ENCODE data around the gene SPEG. TPM values are rescaled to one million over a fixed set of nuclear protein-coding genes. Genes with fewer than 3 reads are reported as not detected.

SPEG gene
- total and polyA plus RNA-seq, 2 experiments from 2014 or later = 12.6 to 32.4 TPM

GRCh38 chr2:219498280-219499057 lies 63.8 kb downstream of the SPEG start, which contains the start of gene GMPPA:
TSS of gene GMPPA (plus strand) at chr2:219498891. CDS start at chr2:219499976, 1,085 bp downstream.
- Mint-ChIP-seq H3K9me3 (no peaks in the 10 kb centered on the region), H3K27ac (peak within 1 kb of the TSS; percentile 38; the same call in 1 of the 2 replicates), H3K4me3 (peak within 1 kb of the TSS; percentile 84), H3K27me3 (ENCODE audit: insufficient read depth, low read depth, poor library complexity) (peaks cover 46% of the 10 kb centered on the region), H3K36me3 (ENCODE audit: low read depth) (peaks cover 1% of the 10 kb centered on the region; the same call in 2 of the 3 replicates), H3K4me1 (peaks cover 51% of the 10 kb centered on the region)
- TF ChIP-seq NANOG (IDR thresholded peaks at IDR 0.05; ENCODE audit: borderline replicate concordance) = no peak
- TF ChIP-seq ETS1 (IDR thresholded peaks at IDR 0.05) = peak; percentile 86
- peak; percentile 5 for TF ChIP-seq REST (IDR thresholded peaks at IDR 0.05; ENCODE audit: unreplicated experiment)
- TF ChIP-seq CREB1 (CRISPR knock-in tag; IDR thresholded peaks at IDR 0.05; ENCODE audit: low read depth) = peak; percentile 64
- TF ChIP-seq ZNF331 (CRISPR knock-in tag; IDR thresholded peaks at IDR 0.05; ENCODE audit: low read depth) = no peak
- TF ChIP-seq POLR2AphosphoS5 (IDR thresholded peaks at IDR 0.05; ENCODE audit: low read depth) = peak; percentile 73
- no peak for TF ChIP-seq JUNB (IDR thresholded peaks at IDR 0.05; ENCODE audit: unreplicated experiment)
- peak within 1 kb of the TSS; percentile 98 for H3K4me2 ChIP-seq
- ATAC-seq (peak; percentile 69), DNase-seq (ENCODE audit: low spot score) (peak; percentile 99)
- H3K4me1 ChIP-seq (ENCODE audit: insufficient read depth) = peaks cover 47% of the 10 kb centered on the region
- H2AFZ ChIP-seq = peak within 1 kb of the TSS; percentile 92
- H4K20me1 ChIP-seq (replicated peaks; ENCODE audit: insufficient read depth) = no peaks in the 10 kb centered on the region
- peaks cover 17% of the 10 kb centered on the region for H3F3A ChIP-seq (replicated peaks; ENCODE audit: low read depth)
- no peak within 1 kb of the TSS for H3K27ac ChIP-seq (ENCODE audit: low read depth)
- H3K27me3 ChIP-seq (ENCODE audit: insufficient read depth) = peaks cover 45% of the 10 kb centered on the region
- no peaks in the 10 kb centered on the region for H3K79me2 ChIP-seq (replicated peaks; ENCODE audit: insufficient read depth)
- no peaks in the 10 kb centered on the region for H3K36me3 ChIP-seq (ENCODE audit: insufficient read depth)
- H3K9me2 ChIP-seq (ENCODE audit: insufficient read depth) = no peaks in the 10 kb centered on the region
- H3K4me3 ChIP-seq = peak within 1 kb of the TSS; percentile 58

GRCh38 chr2:219499058-219499307 lies 64.3 kb downstream of the SPEG start:
- H3K9me2 ChIP-seq (ENCODE audit: insufficient read depth) = no peaks in the 10 kb centered on the region
- H3K4me1 ChIP-seq (ENCODE audit: insufficient read depth) = peaks cover 47% of the 10 kb centered on the region
- H3F3A ChIP-seq (replicated peaks; ENCODE audit: low read depth) = peaks cover 17% of the 10 kb centered on the region
- H3K4me1 Mint-ChIP-seq = peaks cover 54% of the 10 kb centered on the region
- no peaks in the 10 kb centered on the region for H4K20me1 ChIP-seq (replicated peaks; ENCODE audit: insufficient read depth)
- peak overlapping the region; percentile 38; the same call in 1 of the 2 replicates for H3K27ac Mint-ChIP-seq
- ATAC-seq = no peak
- peaks cover 46% of the 10 kb centered on the region for H3K27me3 Mint-ChIP-seq (ENCODE audit: insufficient read depth, low read depth, poor library complexity)
- peaks cover 40% of the 10 kb centered on the region for H3K27me3 ChIP-seq (ENCODE audit: insufficient read depth)
- DNase-seq (ENCODE audit: low spot score) = no peak
- H3K4me3 ChIP-seq = peak overlapping the region; percentile 58
- no peak overlapping the region for H2AFZ ChIP-seq
- H3K79me2 ChIP-seq (replicated peaks; ENCODE audit: insufficient read depth) = no peaks in the 10 kb centered on the region
- no peak overlapping the region for H3K27ac ChIP-seq (ENCODE audit: low read depth)
- H3K4me3 Mint-ChIP-seq = peak overlapping the region; percentile 84
- H3K9me3 Mint-ChIP-seq = no peaks in the 10 kb centered on the region
- H3K36me3 ChIP-seq (ENCODE audit: insufficient read depth) = no peaks in the 10 kb centered on the region
- H3K36me3 Mint-ChIP-seq (ENCODE audit: low read depth) = peaks cover 4% of the 10 kb centered on the region; the same call in 2 of the 3 replicates
- H3K4me2 ChIP-seq = peak overlapping the region; percentile 79
- TF ChIP-seq ZNF462 (CRISPR knock-in tag; IDR thresholded peaks at IDR 0.05) (no peak), CREB1 (CRISPR knock-in tag; IDR thresholded peaks at IDR 0.05; ENCODE audit: low read depth) (no peak), JUNB (IDR thresholded peaks at IDR 0.05; ENCODE audit: unreplicated experiment) (no peak), STAT1 (IDR thresholded peaks at IDR 0.05; ENCODE audit: unreplicated experiment) (no peak), ZNF331 (CRISPR knock-in tag; IDR thresholded peaks at IDR 0.05; ENCODE audit: low read depth) (no peak)

All from GM23338 (cell line).